ENCODE data around the gene CPXCR1.
"Not testable (repeated sequence)": the region's sequence is repeated elsewhere in the genome, so short reads cannot be mapped to it uniquely, and the experiment has no call there.

The CPXCR1 gene

DNA sequence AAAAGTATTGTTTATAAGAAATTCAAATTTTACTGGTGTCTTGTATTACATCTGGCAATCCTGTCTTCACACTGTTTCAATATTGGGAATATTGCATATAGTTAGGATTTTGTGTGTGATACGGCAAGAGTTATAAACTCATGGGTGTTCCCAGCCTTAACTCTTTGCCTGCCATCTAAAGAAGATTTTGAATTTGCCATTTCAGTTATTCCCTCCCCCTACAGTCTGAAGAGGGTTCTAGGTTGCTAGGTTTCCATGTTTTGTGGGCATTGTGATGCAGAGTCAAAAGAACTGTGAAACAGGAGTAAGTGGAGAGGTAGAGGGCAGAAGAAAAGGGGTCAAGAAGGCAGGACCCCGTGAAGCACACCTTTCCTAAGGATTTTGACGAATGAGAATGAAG lies at the start of gene CPXCR1:
TSS of gene CPXCR1 (plus strand) at position 301 of the 400 bp plus-strand sequence. CDS start 6,190 bp downstream, outside the sequence.
- DNase-seq (ENCODE audit: low read depth in 2 of 2, low spot score in 1 of 2): no peak

GRCh38 chrX:88735835-88736234 lies 11.2 kb upstream of the CPXCR1 start:
- no peak for DNase-seq (ENCODE audit: low read depth in 2 of 2, low spot score in 1 of 2)

DNA sequence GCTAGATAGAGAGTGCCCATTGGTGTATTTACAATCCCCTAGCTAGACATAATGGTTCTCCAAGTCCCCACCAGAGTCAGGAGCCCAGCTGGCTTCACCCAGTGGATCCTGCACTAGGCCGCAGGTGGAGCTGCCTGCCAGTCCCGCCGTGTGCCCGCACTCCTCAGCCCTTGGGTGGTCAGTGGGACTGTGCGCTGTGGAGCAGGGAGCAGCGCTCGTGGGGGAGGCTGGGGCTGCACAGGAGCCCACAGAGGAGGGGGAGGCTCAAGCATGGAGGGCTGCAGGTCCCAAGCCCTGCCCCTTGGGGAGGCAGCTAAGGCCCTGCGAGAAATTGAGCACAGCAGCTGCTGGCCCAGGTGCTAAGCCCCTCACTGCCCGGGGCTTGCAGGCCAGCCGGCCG lies 810 bp upstream of the CPXCR1 start:
- not testable (repeated sequence) for DNase-seq (ENCODE audit: low read depth in 2 of 2, low spot score in 1 of 2)

- not testable (repeated sequence) for DNase-seq (ENCODE audit: low read depth in 2 of 2, low spot score in 1 of 2)
Observed at GRCh38 chrX:88752339-88752738, 5.3 kb downstream of the CPXCR1 start.

- DNase-seq (ENCODE audit: low read depth in 2 of 2, low spot score in 1 of 2): no peak
Observed at GRCh38 chrX:88789825-88790224, 42.8 kb downstream of the CPXCR1 start.

All from stimulated activated CD8-positive, alpha-beta memory T cell treated with anti-CD3 and anti-CD28 coated beads, Interleukin-4, amount 100 ng/mL, for 4 hours (primary cell).